Measurements from ENCODE around the gene LTBP2. TPM values are rescaled to one million over a fixed set of nuclear protein-coding genes. Genes with fewer than 3 reads are reported as not detected.

The LTBP2 gene
- total and polyA plus RNA-seq, 2 experiments from 2014 or later, result 7.6 to 8.6 TPM

DNA sequence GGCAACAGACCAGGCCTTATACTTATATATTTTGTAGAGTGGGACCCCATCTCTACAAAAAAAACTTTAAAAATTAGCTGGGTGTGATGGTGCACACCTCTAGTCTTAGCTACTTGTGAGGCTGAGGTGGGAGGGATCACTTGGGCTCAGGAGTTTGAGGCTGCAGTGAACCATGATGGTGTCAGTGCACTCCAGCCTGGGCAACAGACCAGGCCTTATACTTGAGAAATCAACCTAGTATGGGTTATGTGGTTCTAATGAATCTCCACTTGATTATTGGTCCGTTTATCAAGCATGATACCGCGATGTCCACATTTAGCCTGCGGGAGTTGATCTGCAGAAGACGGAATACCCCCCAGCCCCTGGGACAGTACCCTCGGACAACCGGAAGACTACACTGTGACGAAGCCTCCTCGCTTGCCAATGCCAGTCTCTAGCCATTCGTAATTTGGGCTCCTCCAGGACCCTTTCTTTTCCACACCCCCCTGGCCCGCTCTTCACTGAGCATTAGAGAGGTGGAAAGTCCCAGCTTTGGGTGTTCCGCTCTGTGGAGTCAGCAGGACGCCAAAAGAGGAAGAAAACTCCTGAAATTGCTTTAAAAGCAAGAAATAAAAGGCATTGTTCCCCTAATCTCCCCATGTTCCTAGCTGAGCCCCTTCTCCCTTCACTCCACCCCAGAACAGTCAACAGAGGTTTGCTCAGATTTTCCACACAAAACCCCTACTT, 19.4 kb downstream of the LTBP2 start:
- no peaks in the 10 kb centered on the region for H3K79me2 ChIP-seq
- peaks cover 28% of the 10 kb centered on the region for H3K4me1 ChIP-seq (ENCODE audit: insufficient read depth)
- H3K4me3 ChIP-seq, result no peak overlapping the region
- no peak for DNase-seq (ENCODE audit: low spot score)
- no peaks in the 10 kb centered on the region for H3K36me3 ChIP-seq (replicated peaks; ENCODE audit: insufficient read depth, low read depth)
- 99% methylated on average over 13 of the region's 13 CpGs for WGBS (ENCODE audit: low lambda C conversion rate, missing lambda C conversion rate)
- H3K9me2 ChIP-seq (replicated peaks; ENCODE audit: insufficient read depth), result no peaks in the 10 kb centered on the region
- H2AFZ ChIP-seq, result no peak overlapping the region
- no peak for TF ChIP-seq EZH2phosphoT487 (IDR thresholded peaks at IDR 0.05; ENCODE audit: low read depth, severe bottlenecking, unreplicated experiment)
- TF ChIP-seq, protein P1, sequence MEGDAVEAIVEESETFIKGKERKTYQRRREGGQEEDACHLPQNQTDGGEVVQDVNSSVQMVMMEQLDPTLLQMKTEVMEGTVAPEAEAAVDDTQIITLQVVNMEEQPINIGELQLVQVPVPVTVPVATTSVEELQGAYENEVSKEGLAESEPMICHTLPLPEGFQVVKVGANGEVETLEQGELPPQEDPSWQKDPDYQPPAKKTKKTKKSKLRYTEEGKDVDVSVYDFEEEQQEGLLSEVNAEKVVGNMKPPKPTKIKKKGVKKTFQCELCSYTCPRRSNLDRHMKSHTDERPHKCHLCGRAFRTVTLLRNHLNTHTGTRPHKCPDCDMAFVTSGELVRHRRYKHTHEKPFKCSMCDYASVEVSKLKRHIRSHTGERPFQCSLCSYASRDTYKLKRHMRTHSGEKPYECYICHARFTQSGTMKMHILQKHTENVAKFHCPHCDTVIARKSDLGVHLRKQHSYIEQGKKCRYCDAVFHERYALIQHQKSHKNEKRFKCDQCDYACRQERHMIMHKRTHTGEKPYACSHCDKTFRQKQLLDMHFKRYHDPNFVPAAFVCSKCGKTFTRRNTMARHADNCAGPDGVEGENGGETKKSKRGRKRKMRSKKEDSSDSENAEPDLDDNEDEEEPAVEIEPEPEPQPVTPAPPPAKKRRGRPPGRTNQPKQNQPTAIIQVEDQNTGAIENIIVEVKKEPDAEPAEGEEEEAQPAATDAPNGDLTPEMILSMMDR (IDR thresholded peaks at IDR 0.05; ENCODE audit: poor library complexity), result no peak
- no peak for TF ChIP-seq EZH2 (IDR thresholded peaks at IDR 0.05; ENCODE audit: borderline replicate concordance)
- H4K20me1 ChIP-seq (ENCODE audit: insufficient read depth, poor library complexity, severe bottlenecking), result no peaks in the 10 kb centered on the region
- no peaks in the 10 kb centered on the region for H3K27me3 ChIP-seq
- peak overlapping the region; percentile 91 for H3K27ac ChIP-seq
- H3K9me3 ChIP-seq (ENCODE audit: low read depth), result no peaks in the 10 kb centered on the region
- H3K4me2 ChIP-seq, result no peak overlapping the region

DNA sequence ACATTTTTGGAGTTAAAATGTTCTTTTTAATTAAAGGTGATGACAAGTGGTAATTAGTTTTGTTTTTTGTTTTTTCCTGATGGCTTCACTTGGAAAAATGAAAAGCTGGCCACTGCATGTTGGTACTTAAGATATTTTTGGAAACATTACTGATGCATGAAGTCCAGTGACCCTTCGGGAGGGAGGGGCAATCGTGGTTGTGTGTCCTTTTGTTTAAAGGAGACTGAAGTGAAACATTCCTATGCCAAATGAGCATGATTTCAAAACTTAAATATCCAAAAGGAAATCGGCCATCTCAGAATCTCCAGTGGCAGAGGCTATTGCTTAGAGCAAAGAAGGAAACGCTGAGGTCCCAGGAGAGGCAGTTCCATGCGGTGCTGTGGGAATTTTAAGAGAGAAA, 20.1 kb downstream of the LTBP2 start:
- no peaks in the 10 kb centered on the region for H3K36me3 ChIP-seq (replicated peaks; ENCODE audit: insufficient read depth, low read depth)
- H2AFZ ChIP-seq, result no peak overlapping the region
- H3K27ac ChIP-seq, result no peak overlapping the region
- peaks cover 28% of the 10 kb centered on the region for H3K4me1 ChIP-seq (ENCODE audit: insufficient read depth)
- WGBS (ENCODE audit: low lambda C conversion rate, missing lambda C conversion rate), result 89% methylated on average over 5 of the region's 5 CpGs
- no peak for DNase-seq (ENCODE audit: low spot score)
- no peak overlapping the region for H3K4me2 ChIP-seq
- H3K9me2 ChIP-seq (replicated peaks; ENCODE audit: insufficient read depth), result no peaks in the 10 kb centered on the region
- H4K20me1 ChIP-seq (ENCODE audit: insufficient read depth, poor library complexity, severe bottlenecking), result no peaks in the 10 kb centered on the region
- TF ChIP-seq EZH2phosphoT487 (IDR thresholded peaks at IDR 0.05; ENCODE audit: low read depth, severe bottlenecking, unreplicated experiment), result no peak
- TF ChIP-seq, protein P1 (IDR thresholded peaks at IDR 0.05; ENCODE audit: poor library complexity), result no peak
- no peak overlapping the region for H3K4me3 ChIP-seq
- no peaks in the 10 kb centered on the region for H3K79me2 ChIP-seq
- no peaks in the 10 kb centered on the region for H3K9me3 ChIP-seq (ENCODE audit: low read depth)
- no peaks in the 10 kb centered on the region for H3K27me3 ChIP-seq

DNA sequence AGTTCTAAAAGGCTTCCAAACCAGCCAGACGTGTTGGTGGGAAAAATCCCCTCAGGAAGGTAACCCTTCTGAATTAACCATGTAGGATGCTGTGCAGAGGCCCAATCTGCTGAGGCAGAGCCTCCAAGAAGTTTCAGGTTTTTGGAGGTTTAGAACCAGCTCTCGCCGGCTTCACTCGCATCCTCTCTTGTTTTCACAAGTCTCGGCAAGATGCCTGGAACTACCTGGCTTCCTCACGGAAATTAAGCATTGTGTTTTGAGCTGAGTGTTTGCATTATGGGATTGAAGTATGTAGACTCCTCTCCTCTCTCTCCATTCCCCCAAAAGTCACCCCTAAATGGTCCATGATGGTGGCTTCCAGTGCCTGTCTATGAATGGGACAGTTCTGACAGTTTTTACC, 20.6 kb downstream of the LTBP2 start:
- Histone ChIP-seq H2AFZ (no peak overlapping the region), H4K20me1 (ENCODE audit: insufficient read depth, poor library complexity, severe bottlenecking) (no peaks in the 10 kb centered on the region), H3K27ac (no peak overlapping the region), H3K79me2 (no peaks in the 10 kb centered on the region), H3K4me2 (no peak overlapping the region), H3K36me3 (replicated peaks; ENCODE audit: insufficient read depth, low read depth) (no peaks in the 10 kb centered on the region), H3K9me3 (ENCODE audit: low read depth) (no peaks in the 10 kb centered on the region), H3K4me3 (no peak overlapping the region), H3K4me1 (ENCODE audit: insufficient read depth) (peaks cover 28% of the 10 kb centered on the region), H3K9me2 (replicated peaks; ENCODE audit: insufficient read depth) (no peaks in the 10 kb centered on the region), H3K27me3 (no peaks in the 10 kb centered on the region)
- no peak for DNase-seq (ENCODE audit: low spot score)
- TF ChIP-seq EZH2 (IDR thresholded peaks at IDR 0.05; ENCODE audit: borderline replicate concordance), result no peak
- TF ChIP-seq EZH2phosphoT487 (IDR thresholded peaks at IDR 0.05; ENCODE audit: low read depth, severe bottlenecking, unreplicated experiment), result no peak
- TF ChIP-seq, protein P1 (IDR thresholded peaks at IDR 0.05; ENCODE audit: poor library complexity), result no peak
- 80% methylated on average over 6 of the region's 6 CpGs for WGBS (ENCODE audit: low lambda C conversion rate, missing lambda C conversion rate)

Measured in hepatocyte (in vitro differentiated cells).